Right lobe of liver (tissue), 6 donors: ENCODE measurements around the gene CCDC179. TPM values are rescaled to one million over a fixed set of nuclear protein-coding genes. Genes with fewer than 3 reads are reported as not detected.
A peak's percentile ranks its signal among the peaks of the same experiment; 100 is the strongest.

Experiments
- ATAC-seq, 4 donors: fragments of 200-7000 bp; cut with Tn5 transposase; one replicate each; pipeline ENCODE4 v1.9.1; 2020; ENCODE audit warnings: mild to moderate bottlenecking in 4 of 4, moderate library complexity in 4 of 4
- DNase-seq, 3 donors: peaks; one replicate each; pipeline ENCODE4 v3.0.0-alpha.2; 2020
- H3K27ac ChIP-seq, 3 donors: fragments of 200-600 bp; one replicate each; pipeline ENCODE4 v1.8.0; 2022
- H3K27me3 ChIP-seq, 2 donors: fragments of 200-600 bp; one replicate each; pipeline ENCODE4 v1.8.0; 2022
- H3K36me3 ChIP-seq, 4 donors: fragments of 200-600 bp; sonication (generic) in 1 of 4; one replicate each; pipeline versions ENCODE4 v1.5.1 to v1.8.0; 2017 to 2022; ENCODE audit warnings: control low read depth in 1 of 4
- H3K4me1 ChIP-seq, 4 donors: fragments of 200-600 bp; sonication (generic) in 1 of 4; one replicate each; pipeline versions ENCODE4 v1.5.1 to v1.8.0; 2017 to 2022; ENCODE audit warnings: control low read depth in 1 of 4
- H3K4me3 ChIP-seq, 3 donors: fragments of 200-600 bp; one replicate each; pipeline ENCODE4 v1.8.0; 2022
- H3K9me3 ChIP-seq, 4 donors: fragments of 200-600 bp; sonication (generic) in 1 of 4; one replicate each; pipeline versions ENCODE4 v1.5.1 to v1.8.0; 2017 to 2022; ENCODE audit warnings: control low read depth in 1 of 4
- POLR2A ChIP-seq: fragments of 450-650 bp; IDR thresholded peaks from one replicate; pipeline ENCODE4 v1.6.1; 2017; ENCODE audit warnings: antibody characterized with exemption, mild to moderate bottlenecking
- WGBS: methylation state at CpG from one replicate; pipeline ENCODE4 v1.1.6; 2018; ENCODE audit warnings: low coverage, low lambda C conversion rate; ENCODE audit not compliant: insufficient coverage; ENCODE audit errors: missing lambda C conversion rate; 5-methylcytosine and 5-hydroxymethylcytosine counted together
- intact Hi-C, 2 donors: fragments of 100-400 bp; cut with DNase I; formaldehyde crosslinking; loops; one replicate each; pipeline versions ENCODE4 v1.11.2 to v1.14.1; 2022
- total RNA-seq, 6 experiments: library from RNA; depleted of rRNA in 2 of 6; stranded (reverse); fragments of >200 nt in 2 of 6; fragmentation: NEBNext Ultra II Directional in 3 of 6; extraction: Animal tissue kit (Norgen Biotek cat#: 25700) in 3 of 6; gene quantifications; one replicate each; pipeline versions ENCODE4 v1.1.0 to v1.2.4, GENCODE V29; 2016 to 2023
- TF ChIP-seq, protein P1 (sequence below), 4 donors: fragments of 200-600 bp in 3 of 4; fragments of 450-650 bp in 1 of 4; IDR thresholded peaks; one replicate each; pipeline versions ENCODE4 v1.5.1 to v1.8.0; 2016 to 2022; ENCODE audit warnings: antibody characterized with exemption in 4 of 4, mild to moderate bottlenecking in 2 of 4
- donor health status: DM: no; HTN: yes; CAD: no.
- donor health status: DM: no; HTN: no; CAD: no.
- donor health status: DM: no; HTN: no; CAD: no.
- donor health status: DM: no; HTN: yes; CAD: no.
- donor health status: DM: no; HTN: yes; CAD: no.

Gene CCDC179
- total RNA-seq, 6 experiments from 2014 or later = not detected

DNA sequence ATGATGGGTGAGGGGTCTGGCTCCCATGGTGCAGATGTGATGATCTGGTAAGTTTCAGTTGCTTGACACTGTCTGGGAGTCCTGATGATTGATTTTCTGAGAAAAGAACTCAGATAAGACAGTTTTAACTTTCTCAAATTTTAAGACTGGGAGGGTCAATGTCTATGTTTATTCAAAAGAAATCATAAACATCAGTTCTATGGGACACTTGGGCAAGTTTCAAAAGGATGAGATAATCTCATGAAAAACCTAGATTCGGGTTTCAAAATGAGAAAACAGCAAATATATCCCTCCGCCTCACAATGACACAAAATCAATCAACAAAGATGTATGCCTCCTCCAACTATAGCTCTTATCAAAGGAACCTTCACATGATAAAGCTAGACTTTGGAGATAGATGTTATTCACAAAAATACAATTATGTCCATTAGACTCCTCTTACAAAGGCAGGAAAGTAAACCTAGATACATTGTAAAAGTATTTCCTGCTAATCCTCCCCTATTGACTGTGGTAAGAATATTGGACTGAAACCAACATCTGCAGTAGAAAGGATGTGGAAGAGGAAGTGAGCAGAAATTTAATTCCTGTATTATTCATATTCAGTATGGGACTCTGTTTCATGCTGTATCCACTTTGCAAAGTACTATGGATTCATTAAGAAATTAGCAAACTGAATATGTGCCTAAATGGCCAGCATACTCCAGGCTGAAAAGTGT, 52.3 kb downstream of the CCDC179 start:
- ATAC-seq (peak; percentile 57 to 83 (median 71)), DNase-seq (no peak)
- intact Hi-C loops = no loop called here
- Histone ChIP-seq H3K36me3 (peaks cover 0 to 8% (median 0%) of the 10 kb centered on the region in 4 donors), H3K9me3 (no peaks in the 10 kb centered on the region), H3K4me3 (no peak overlapping the region), H3K4me1 (peaks cover 0 to 11% (median 0%) of the 10 kb centered on the region in 4 donors), H3K27ac (no peak overlapping the region), H3K27me3 (no peaks in the 10 kb centered on the region)
- WGBS = 66% methylated on average over 2 of the region's 2 CpGs
- no peak for TF ChIP-seq POLR2A
- TF ChIP-seq, protein P1, sequence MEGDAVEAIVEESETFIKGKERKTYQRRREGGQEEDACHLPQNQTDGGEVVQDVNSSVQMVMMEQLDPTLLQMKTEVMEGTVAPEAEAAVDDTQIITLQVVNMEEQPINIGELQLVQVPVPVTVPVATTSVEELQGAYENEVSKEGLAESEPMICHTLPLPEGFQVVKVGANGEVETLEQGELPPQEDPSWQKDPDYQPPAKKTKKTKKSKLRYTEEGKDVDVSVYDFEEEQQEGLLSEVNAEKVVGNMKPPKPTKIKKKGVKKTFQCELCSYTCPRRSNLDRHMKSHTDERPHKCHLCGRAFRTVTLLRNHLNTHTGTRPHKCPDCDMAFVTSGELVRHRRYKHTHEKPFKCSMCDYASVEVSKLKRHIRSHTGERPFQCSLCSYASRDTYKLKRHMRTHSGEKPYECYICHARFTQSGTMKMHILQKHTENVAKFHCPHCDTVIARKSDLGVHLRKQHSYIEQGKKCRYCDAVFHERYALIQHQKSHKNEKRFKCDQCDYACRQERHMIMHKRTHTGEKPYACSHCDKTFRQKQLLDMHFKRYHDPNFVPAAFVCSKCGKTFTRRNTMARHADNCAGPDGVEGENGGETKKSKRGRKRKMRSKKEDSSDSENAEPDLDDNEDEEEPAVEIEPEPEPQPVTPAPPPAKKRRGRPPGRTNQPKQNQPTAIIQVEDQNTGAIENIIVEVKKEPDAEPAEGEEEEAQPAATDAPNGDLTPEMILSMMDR (IDR thresholded peaks at IDR 0.05) = no peak

GRCh38 chr11:22807391-22807790, 52.9 kb downstream of the CCDC179 start:
- TF ChIP-seq, protein P1 (IDR thresholded peaks at IDR 0.05) = no peak
- no peak for TF ChIP-seq POLR2A
- DNase-seq = no peak
- Histone ChIP-seq H3K4me3 (no peak overlapping the region), H3K36me3 (peaks cover 0 to 2% (median 0%) of the 10 kb centered on the region in 4 donors), H3K4me1 (peaks cover 0 to 11% (median 0%) of the 10 kb centered on the region in 4 donors), H3K27me3 (no peaks in the 10 kb centered on the region), H3K27ac (no peak overlapping the region), H3K9me3 (no peaks in the 10 kb centered on the region)
- intact Hi-C loops = no loop called here
- peak in 3 of 4 donors; percentile 70 to 76 (median 71) for ATAC-seq
- 50% methylated on average over 2 of the region's 2 CpGs for WGBS

DNA sequence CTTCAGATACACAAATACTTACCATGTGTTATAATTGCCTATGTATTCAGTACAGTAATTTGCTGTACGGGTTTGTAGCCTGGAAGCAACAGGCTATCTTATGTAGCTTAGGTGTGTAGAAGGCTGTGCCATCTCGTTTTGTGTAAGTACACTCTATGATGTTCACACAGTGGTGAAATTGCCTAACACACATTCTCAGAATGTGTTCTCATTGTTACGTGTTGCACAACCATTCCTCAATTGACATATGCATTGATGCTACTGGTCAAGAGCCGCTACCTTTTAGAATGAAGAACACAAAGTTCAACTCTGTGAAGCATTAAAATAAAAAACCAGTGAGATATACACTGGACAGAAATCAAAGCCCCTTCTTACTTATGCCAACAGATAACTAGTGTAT, 57.4 kb downstream of the CCDC179 start:
- WGBS = 66% methylated on average over 4 of the region's 4 CpGs
- H3K9me3 ChIP-seq = no peaks in the 10 kb centered on the region
- no peaks in the 10 kb centered on the region for H3K27me3 ChIP-seq
- no peak overlapping the region for H3K27ac ChIP-seq
- ATAC-seq = peak in 1 of 4 donors; percentile 33
- no peak for DNase-seq
- intact Hi-C loops = no loop called here
- H3K4me3 ChIP-seq = no peak overlapping the region
- no peaks in the 10 kb centered on the region for H3K4me1 ChIP-seq
- TF ChIP-seq, protein P1 (IDR thresholded peaks at IDR 0.05) = no peak
- no peak for TF ChIP-seq POLR2A
- H3K36me3 ChIP-seq = no peaks in the 10 kb centered on the region

DNA sequence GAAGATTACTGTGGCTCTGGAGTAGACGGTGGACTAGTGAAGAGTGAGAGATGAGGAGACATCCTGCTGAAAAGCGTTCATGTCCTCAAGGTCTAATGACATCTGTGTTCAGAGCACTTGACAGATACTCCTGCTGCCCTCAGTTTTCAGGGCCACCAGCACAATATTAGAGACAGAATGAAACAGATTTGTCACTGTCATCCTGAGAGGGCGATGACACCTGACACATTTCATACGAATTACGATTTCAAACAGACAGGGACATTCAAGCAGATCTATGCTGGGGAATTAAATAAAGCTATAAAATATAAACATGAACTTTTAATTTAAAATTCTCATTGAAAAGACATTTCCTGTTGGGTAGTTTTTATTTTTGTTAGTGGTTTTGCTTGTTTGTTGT, 59.8 kb downstream of the CCDC179 start:
- ATAC-seq (no peak), DNase-seq (no peak)
- H3K27me3 ChIP-seq = no peaks in the 10 kb centered on the region
- 80% methylated on average over 5 of the region's 5 CpGs for WGBS
- H3K36me3 ChIP-seq = no peaks in the 10 kb centered on the region
- H3K4me3 ChIP-seq = no peak overlapping the region
- H3K9me3 ChIP-seq = no peaks in the 10 kb centered on the region
- no peak overlapping the region for H3K27ac ChIP-seq
- no peaks in the 10 kb centered on the region for H3K4me1 ChIP-seq
- TF ChIP-seq POLR2A = no peak
- TF ChIP-seq, protein P1 (IDR thresholded peaks at IDR 0.05) = no peak
- intact Hi-C loops = no loop called here
